H1 (cell line): Measurements from ENCODE around the gene MRM1. TPM values are rescaled to one million over a fixed set of nuclear protein-coding genes. Genes with fewer than 3 reads are reported as not detected.

Source experiments
- CTCF ChIA-PET: fragments of 300-600 bp; sonication (Branson Sonifier 250); formaldehyde crosslinking; loops from one replicate; lab custom pipeline; 2021; ENCODE audit not compliant: partially characterized antibody; lab: Charles Lee
- POLR2A ChIA-PET: fragments of 300-600 bp; sonication (Branson Sonifier 250); formaldehyde crosslinking; loops from one replicate; lab custom pipeline; 2021; ENCODE audit warnings: inconsistent platforms; ENCODE audit not compliant: partially characterized antibody; lab: Charles Lee
- DNase-seq, 2 experiments: peaks; one replicate each; pipeline versions ENCODE4 v3.0.0 to v3.0.0-alpha.2; 2010 to 2022; ENCODE audit warnings: low spot score in 2 of 2, low read depth in 1 of 2, mixed read lengths in 1 of 2
- FAIRE-seq: peaks from 2 replicates; lab custom pipeline; 2011; peaks lifted over from hg19 to GRCh38; lab: Jason Lieb, UNC
- H2AFZ ChIP-seq: 2 replicates; pipeline ENCODE4 v1.8.1; 2012; ENCODE audit warnings: low read length, inconsistent platforms
- H2AK5ac ChIP-seq: 2 replicates; pipeline ENCODE4 v1.6.1; 2013; ENCODE audit warnings: low read depth, low read length
- H2BK120ac ChIP-seq: replicated peaks from 2 replicates; pipeline ENCODE3; 2013; ENCODE audit warnings: low read depth, low read length, inconsistent platforms
- H2BK12ac ChIP-seq: 2 replicates; pipeline ENCODE4 v1.6.1; 2013; ENCODE audit warnings: low read depth, low read length
- H2BK15ac ChIP-seq: 2 replicates; pipeline ENCODE4 v1.6.1; 2013; ENCODE audit warnings: low read length
- H2BK20ac ChIP-seq: 2 replicates; pipeline ENCODE4 v1.6.1; 2013; ENCODE audit warnings: low read length
- H2BK5ac ChIP-seq: 2 replicates; pipeline ENCODE4 v1.6.1; 2013; ENCODE audit warnings: low read depth, low read length
- H3K14ac ChIP-seq: 2 replicates; pipeline ENCODE4 v1.6.1; 2013; ENCODE audit warnings: inconsistent platforms; ENCODE audit not compliant: insufficient read length
- H3K18ac ChIP-seq: 2 replicates; pipeline ENCODE4 v1.6.1; 2013; ENCODE audit warnings: low read length; ENCODE audit errors: extremely low read depth
- H3K23ac ChIP-seq: 2 replicates; pipeline ENCODE4 v1.6.1; 2013; ENCODE audit warnings: inconsistent platforms; ENCODE audit not compliant: insufficient read length
- H3K23me2 ChIP-seq: 2 replicates; pipeline ENCODE4 v1.6.1; 2013; ENCODE audit warnings: low read depth, low read length
- H3K27ac ChIP-seq: 2 replicates; pipeline ENCODE4 v1.6.1; 2011; ENCODE audit warnings: low read depth, low read length, inconsistent platforms
- H3K27me3 ChIP-seq, 4 experiments: replicated peaks in 1 of 4; 1 replicate in 1 of 4; 2 replicates in 3 of 4; pipeline versions ENCODE4 v1.6.1 to v1.8.1; 2011 to 2013; ENCODE audit warnings: low read length in 3 of 4, mild to moderate bottlenecking in 3 of 4, inconsistent platforms in 2 of 4, mixed read lengths in 2 of 4, moderate library complexity in 1 of 4; ENCODE audit not compliant: control insufficient read depth in 3 of 4, insufficient read depth in 3 of 4; ENCODE audit errors: extremely low read depth in 1 of 4
- H3K36me3 ChIP-seq, 4 experiments: 2 replicates each; pipeline versions ENCODE4 v1.6.1 to v1.8.1; 2011 to 2013; ENCODE audit warnings: mild to moderate bottlenecking in 4 of 4, low read length in 3 of 4, moderate library complexity in 2 of 4, control low read depth in 1 of 4, inconsistent platforms in 1 of 4; ENCODE audit not compliant: insufficient read depth in 4 of 4, control insufficient read depth in 2 of 4
- H3K4ac ChIP-seq: replicated peaks from 2 replicates; pipeline ENCODE3; 2013; ENCODE audit warnings: low read length, low read depth, mixed read lengths, inconsistent platforms; ENCODE audit not compliant: insufficient read length
- H3K4me1 ChIP-seq, 4 experiments: replicated peaks in 1 of 4; 1 replicate in 1 of 4; 2 replicates in 3 of 4; pipeline versions ENCODE4 v1.6.1 to v1.8.1; 2011 to 2013; ENCODE audit warnings: low read length in 3 of 4, inconsistent platforms in 2 of 4, mixed read lengths in 1 of 4; ENCODE audit not compliant: insufficient read depth in 4 of 4, control insufficient read depth in 3 of 4
- H3K4me2 ChIP-seq, 2 experiments: 2 replicates each; pipeline versions ENCODE4 v1.6.1 to v1.8.1; 2011 to 2013; ENCODE audit warnings: low read depth in 2 of 2, low read length in 2 of 2, control low read depth in 1 of 2, inconsistent platforms in 1 of 2, mild to moderate bottlenecking in 1 of 2; ENCODE audit not compliant: insufficient read depth in 1 of 2
- H3K4me3 ChIP-seq, 4 experiments: fragments of 200-600, 300-600 bp in 1 of 4; sonication (generic), shearing (Covaris generic), sonication (Bioruptor Twin) in 1 of 4; 2 replicates each; pipeline versions ENCODE4 v1.5.1 to v1.8.1; 2011 to 2016; ENCODE audit warnings: low read length in 4 of 4, low read depth in 3 of 4, control low read depth in 2 of 4, inconsistent platforms in 2 of 4, mild to moderate bottlenecking in 2 of 4, mixed read lengths in 1 of 4, moderate library complexity in 1 of 4; ENCODE audit not compliant: insufficient read depth in 2 of 4; ENCODE audit errors: extremely low read depth in 1 of 4
- H3K56ac ChIP-seq: replicated peaks from 2 replicates; pipeline ENCODE3; 2013; ENCODE audit warnings: low read depth, mild to moderate bottlenecking, mixed read lengths, low read length, inconsistent platforms; ENCODE audit not compliant: insufficient read length
- H3K79me1 ChIP-seq: 2 replicates; pipeline ENCODE4 v1.6.1; 2013; ENCODE audit warnings: low read depth, low read length, control low read depth
- H3K79me2 ChIP-seq, 2 experiments: 2 replicates each; pipeline versions ENCODE4 v1.6.1 to v1.8.1; 2012 to 2013; ENCODE audit warnings: low read length in 2 of 2, mild to moderate bottlenecking in 2 of 2, inconsistent platforms in 1 of 2; ENCODE audit not compliant: insufficient read depth in 2 of 2, control insufficient read depth in 1 of 2
- H3K9ac ChIP-seq, 4 experiments: replicated peaks in 1 of 4; 1 replicate in 1 of 4; 2 replicates in 3 of 4; pipeline versions ENCODE4 v1.6.1 to v1.8.1; 2011 to 2013; ENCODE audit warnings: low read depth in 3 of 4, low read length in 3 of 4, control low read depth in 2 of 4, mild to moderate bottlenecking in 2 of 4, moderate library complexity in 2 of 4, inconsistent platforms in 1 of 4; ENCODE audit errors: extremely low read depth in 1 of 4
- H3K9me3 ChIP-seq, 2 experiments: 2 replicates each; pipeline versions ENCODE4 v1.6.1 to v1.8.1; 2012 to 2013; ENCODE audit warnings: mild to moderate bottlenecking in 2 of 2, moderate library complexity in 2 of 2, control low read depth in 1 of 2, inconsistent platforms in 1 of 2, low read depth in 1 of 2, low read length in 1 of 2, mixed read lengths in 1 of 2; ENCODE audit not compliant: insufficient read depth in 2 of 2
- H4K20me1 ChIP-seq, 2 experiments: replicated peaks in 1 of 2; 2 replicates each; pipeline versions ENCODE3 to v1.8.1; 2011 to 2013; ENCODE audit warnings: inconsistent platforms in 2 of 2, low read length in 2 of 2, mild to moderate bottlenecking in 1 of 2; ENCODE audit not compliant: insufficient read depth in 2 of 2, control insufficient read depth in 1 of 2
- H4K5ac ChIP-seq: 2 replicates; pipeline ENCODE4 v1.6.1; 2013; ENCODE audit warnings: low read length, low read depth, mixed read lengths, inconsistent platforms; ENCODE audit not compliant: insufficient read length
- H4K8ac ChIP-seq: 2 replicates; pipeline ENCODE4 v1.8.0; 2013; ENCODE audit warnings: mild to moderate bottlenecking, moderate library complexity, low read length, inconsistent platforms; ENCODE audit not compliant: insufficient read depth; ENCODE audit errors: extremely low read depth
- H4K91ac ChIP-seq: replicated peaks from 2 replicates; pipeline ENCODE3; 2013; ENCODE audit warnings: low read length, mixed read lengths, inconsistent platforms; ENCODE audit not compliant: insufficient read length
- EP300 ChIP-seq, 2 experiments: IDR thresholded peaks; 1 replicate in 1 of 2; 2 replicates in 1 of 2; pipeline ENCODE4 v1.6.1; 2011 to 2012; ENCODE audit warnings: low read depth in 2 of 2, low read length in 2 of 2, mild to moderate bottlenecking in 2 of 2, borderline replicate concordance in 1 of 2, inconsistent platforms in 1 of 2, moderate library complexity in 1 of 2
- KDM5A ChIP-seq: fragments of 200-600 bp; IDR thresholded peaks from 2 replicates; pipeline ENCODE4 v1.7.1; 2012; ENCODE audit warnings: mild to moderate bottlenecking, low read length, inconsistent platforms, mixed read lengths
- PHF8 ChIP-seq: fragments of 200-600 bp; sonication (generic); conservative IDR thresholded peaks from 2 replicates; pipeline ENCODE4 v1.7.1; 2012; ENCODE audit warnings: low read depth, mild to moderate bottlenecking, inconsistent platforms, low read length, moderate library complexity
- POU5F1 ChIP-seq: IDR thresholded peaks from 2 replicates; pipeline ENCODE4 v1.6.1; 2011; ENCODE audit warnings: low read depth, mild to moderate bottlenecking, low read length, moderate library complexity
- YY1 ChIP-seq: IDR thresholded peaks from 2 replicates; pipeline ENCODE4 v1.6.1; 2011; ENCODE audit warnings: low read depth, mild to moderate bottlenecking, low read length
- WGBS, 2 experiments: shearing (Covaris generic) in 1 of 2; methylation state at CpG; one replicate each; pipeline versions ENCODE4 v1.1.6 to v1.1.7; 2013 to 2015; ENCODE audit warnings: low lambda C conversion rate in 2 of 2, mixed read lengths in 2 of 2, inconsistent platforms in 1 of 2, low coverage in 1 of 2, missing lambda C conversion rate in 1 of 2; ENCODE audit not compliant: insufficient replicate concordance in 2 of 2, insufficient coverage in 1 of 2, insufficient read length in 1 of 2; ENCODE audit errors: extremely low coverage in 1 of 2, missing lambda C conversion rate in 1 of 2; 5-methylcytosine and 5-hydroxymethylcytosine counted together
- polyA plus RNA-seq, 7 experiments: library from polyadenylated mRNA; depleted of rRNA in 3 of 7; stranded (reverse) in 5 of 7; unstranded in 2 of 7; fragments of >200 nt in 5 of 7; fragments of 200-250 nt in 2 of 7; gene quantifications; 1 replicate in 5 of 7; 2 replicates in 1 of 7; 4 replicates in 1 of 7; pipeline versions ENCODE4 v1.2.1 to v1.2.3, GENCODE V29; 2011 to 2013; ENCODE audit warnings: missing spikeins in 2 of 7, mixed read lengths in 2 of 7
- total RNA-seq: library from RNA; stranded (reverse); fragmentation: NEBNext Ultra II Directional; extraction: Animal tissue kit (Norgen Biotek cat#: 25700); gene quantifications from 2 replicates; pipeline ENCODE4 v1.2.1, GENCODE V29; 2021

MRM1 gene
- total and polyA plus RNA-seq, 2 of the 8 experiments (the other 6 are each of a cell fraction or from before 2014, with no cell fraction given): 9.9 to 11.2 TPM

DNA sequence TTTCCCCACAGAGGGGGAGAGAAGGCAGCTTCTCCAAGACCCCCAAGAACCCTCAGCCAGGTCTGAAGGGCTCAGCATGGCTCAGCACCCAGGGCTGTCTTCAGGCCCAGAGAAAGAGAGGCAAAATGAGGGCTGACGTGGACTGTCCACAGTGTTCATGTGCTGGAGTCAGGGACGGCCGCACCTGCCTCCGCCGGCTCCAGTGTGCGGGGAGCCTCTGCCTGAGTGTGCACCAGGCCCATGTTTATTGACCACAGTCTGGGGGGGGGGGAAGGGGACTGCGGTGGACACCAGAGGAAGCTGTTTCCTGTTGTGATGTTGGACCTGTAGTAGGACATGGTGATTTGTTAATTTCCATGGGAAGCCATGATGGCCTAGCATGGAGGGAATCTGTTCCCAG lies 6.9 kb downstream of the MRM1 start:
- no peak for FAIRE-seq

More for the DNA sequence above, 6.9 kb downstream of the MRM1 start:
- Histone ChIP-seq H3K4ac (no peak overlapping the region), H3K27me3 (no peaks in the 10 kb centered on the region), H4K8ac (no peak overlapping the region), H2AFZ (no peak overlapping the region), H3K56ac (no peak overlapping the region), H3K4me2 (no peak overlapping the region), H3K18ac (no peak overlapping the region), H2AK5ac (no peak overlapping the region), H3K79me1 (peaks cover 8% of the 10 kb centered on the region), H3K14ac (no peak overlapping the region), H3K23me2 (no peaks in the 10 kb centered on the region), H3K23ac (no peak overlapping the region), H4K5ac (no peak overlapping the region), H3K79me2 (peaks cover 2 to 19% of the 10 kb centered on the region in 2 experiments; a peak in 2 of 4 replicates), H2BK20ac (no peak overlapping the region), H3K9ac (no peak overlapping the region), H3K4me1 (peaks cover 0 to 8% (median 6%) of the 10 kb centered on the region in 4 experiments; a peak in 4 of 7 replicates)
- no peak for DNase-seq
- POLR2A ChIA-PET: interaction anchor here (0.9 kb wide), 1 partner anchor 18 kb away, joined by 4 read pairs; no protein-coding TSS in a partner anchor
- CTCF ChIA-PET: interaction anchor here (0.6 to 1.7 kb wide), 8 partner anchors 9 to 98 kb away, joined by 3 to 8 read pairs (median 4); no protein-coding TSS in a partner anchor
- TF ChIP-seq PHF8 (no peak), EP300 (IDR thresholded peaks at IDR 0.05; ENCODE audit: borderline replicate concordance in 1 of 2, low read depth in 2 of 2, low read length in 2 of 2) (no peak), POU5F1 (no peak), KDM5A (no peak), YY1 (no peak)
- TF ChIP-seq, all 59 proteins: peak for 0
- WGBS, 2 experiments: 100% methylated on average over 6 of the region's 7 CpGs; no CpG with 5 or more reads in 1 of the 2 experiments
- no peaks in the 10 kb centered on the region for H3K9me3 ChIP-seq
- H2BK120ac ChIP-seq: no peak overlapping the region
- no peak overlapping the region for H2BK15ac ChIP-seq
- no peak overlapping the region for H3K4me3 ChIP-seq
- H2BK5ac ChIP-seq: no peak overlapping the region
- no peak overlapping the region for H3K27ac ChIP-seq
- no peak overlapping the region for H2BK12ac ChIP-seq
- H4K91ac ChIP-seq: no peak overlapping the region
- peaks cover 0 to 3% (median 0%) of the 10 kb centered on the region in 4 experiments; a peak in 1 of 8 replicates for H3K36me3 ChIP-seq
- H4K20me1 ChIP-seq: peaks cover 3% of the 10 kb centered on the region in 2 experiments
